ENCODE measurements around the gene CDC45. TPM values are rescaled to one million over a fixed set of nuclear protein-coding genes. Genes with fewer than 3 reads are reported as not detected.

The CDC45 gene
- total and polyA plus RNA-seq, 7 experiments from 2014 or later, result 0.35 to 57.7 (median 0.85) TPM

DNA sequence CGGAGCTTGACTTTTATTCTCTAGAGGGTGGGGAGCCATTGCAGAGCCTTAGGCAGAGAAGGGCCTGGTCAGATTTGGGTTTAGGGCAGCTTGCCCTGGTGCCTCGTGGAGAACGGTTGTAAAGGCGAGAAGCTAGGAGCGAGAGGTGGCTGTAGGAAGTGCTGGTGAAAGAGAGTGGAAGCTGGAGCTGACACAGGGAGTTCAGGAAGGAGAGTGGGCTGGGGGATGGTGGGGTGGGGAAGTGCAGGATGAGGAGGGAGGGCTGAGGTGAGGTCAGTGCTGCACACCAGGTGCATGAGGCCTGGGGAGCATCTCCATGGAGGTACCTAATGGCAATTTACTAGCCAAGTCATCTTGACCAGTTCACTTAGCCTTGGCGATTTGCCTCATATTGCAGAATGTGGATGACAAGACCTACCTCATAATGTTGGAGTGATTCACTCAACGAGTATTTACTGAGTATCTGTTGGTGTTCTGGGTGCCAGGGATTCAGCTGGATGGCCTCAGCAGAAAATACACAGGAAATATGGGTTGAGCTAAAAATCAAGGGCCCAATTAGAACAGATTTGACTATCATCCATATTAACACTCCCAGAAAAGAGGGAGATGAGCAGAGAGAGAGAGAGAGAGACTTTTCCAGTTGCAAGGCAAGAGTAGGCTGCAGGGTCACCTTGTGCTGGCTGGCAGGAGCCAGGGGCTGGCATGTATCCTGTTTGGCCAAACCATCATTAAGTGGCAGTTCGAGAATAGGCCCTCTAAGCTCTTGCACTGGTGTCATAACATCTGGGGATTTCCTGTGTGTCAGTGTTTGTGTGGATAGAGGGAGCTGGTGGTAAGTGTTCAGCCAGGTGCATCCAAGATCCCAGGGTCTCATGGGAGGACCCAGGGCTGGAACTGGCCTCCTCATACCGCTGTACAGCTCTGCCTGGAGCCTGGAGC lies 88.9 kb downstream of the CDC45 start:
- Histone ChIP-seq H3K36me3 (ENCODE audit: control insufficient read depth in 2 of 3, insufficient read depth in 3 of 3, low read length in 3 of 3) (no peaks in the 10 kb centered on the region), H3K27ac (ENCODE audit: low read depth, low read length) (no peak overlapping the region), H3K4me3 (ENCODE audit: low read length) (no peak overlapping the region), H3K27me3 (ENCODE audit: control insufficient read depth in 2 of 2, insufficient read depth in 2 of 2, low read length in 2 of 2) (no peaks in the 10 kb centered on the region), H3K9me3 (ENCODE audit: control insufficient read depth in 2 of 3, low read length in 3 of 3) (no peaks in the 10 kb centered on the region), H3K4me1 (ENCODE audit: control insufficient read depth in 2 of 2, insufficient read depth in 2 of 2, low read length in 2 of 2) (no peaks in the 10 kb centered on the region)
- POLR2A ChIA-PET, result interaction anchor here (0.8 kb wide), 1 partner anchor 29 kb away, joined by 3 read pairs; no protein-coding TSS in a partner anchor
- no peaks in the 10 kb centered on the region for H3K9me3 Mint-ChIP-seq
- CTCF ChIA-PET, result interaction anchor here (1.5 kb wide), 1 partner anchor 90 kb away, joined by 3 read pairs; the partner anchor contains the start of gene UFD1
- ATAC-seq, result no peak
- no peaks in the 10 kb centered on the region for H3K36me3 Mint-ChIP-seq
- DNase-seq, result no peak
- no peak overlapping the region for H3K4me3 Mint-ChIP-seq
- peak overlapping the region in 2 of 9 donors; percentile 2 to 19 for H3K27ac Mint-ChIP-seq
- H3K27me3 Mint-ChIP-seq, result peaks cover 0 to 2% (median 0%) of the 10 kb centered on the region in 5 donors
- H3K4me1 Mint-ChIP-seq, result peaks cover 0 to 22% (median 6%) of the 10 kb centered on the region in 7 donors
- intact Hi-C loops (cut with micrococcal nuclease), result no loop called here

DNA sequence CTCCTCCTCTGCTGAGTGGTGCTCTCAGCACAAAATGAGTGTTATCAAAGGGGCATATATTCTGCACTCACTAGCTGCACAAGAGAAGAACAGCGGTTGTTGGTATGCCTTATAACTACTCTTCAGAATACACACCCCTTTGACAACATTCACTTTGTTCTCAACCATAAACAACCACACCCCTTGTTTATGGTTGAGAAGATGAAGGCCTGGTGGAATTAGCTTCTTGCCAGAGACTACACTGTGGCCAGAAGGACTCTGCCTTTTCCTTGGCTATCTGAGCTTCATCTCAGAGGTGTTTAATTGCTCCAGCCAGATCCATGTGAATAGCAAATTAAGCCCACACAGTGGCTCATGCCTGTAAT lies 89.5 kb downstream of the CDC45 start:
- ATAC-seq, result no peak
- peak overlapping the region in 1 of 9 donors; percentile 19 for H3K27ac Mint-ChIP-seq
- H3K36me3 Mint-ChIP-seq, result no peaks in the 10 kb centered on the region
- Histone ChIP-seq H3K27me3 (ENCODE audit: control insufficient read depth in 2 of 2, insufficient read depth in 2 of 2, low read length in 2 of 2) (no peaks in the 10 kb centered on the region), H3K27ac (ENCODE audit: low read depth, low read length) (no peak overlapping the region), H3K4me3 (ENCODE audit: low read length) (no peak overlapping the region), H3K36me3 (ENCODE audit: control insufficient read depth in 2 of 3, insufficient read depth in 3 of 3, low read length in 3 of 3) (no peaks in the 10 kb centered on the region), H3K4me1 (ENCODE audit: control insufficient read depth in 2 of 2, insufficient read depth in 2 of 2, low read length in 2 of 2) (no peaks in the 10 kb centered on the region), H3K9me3 (ENCODE audit: control insufficient read depth in 2 of 3, low read length in 3 of 3) (no peaks in the 10 kb centered on the region)
- intact Hi-C loops (cut with micrococcal nuclease), result no loop called here
- H3K4me3 Mint-ChIP-seq, result no peak overlapping the region
- H3K4me1 Mint-ChIP-seq, result peaks cover 0 to 22% (median 6%) of the 10 kb centered on the region in 7 donors
- CTCF ChIA-PET, result interaction anchor here (1.5 kb wide), 1 partner anchor 90 kb away, joined by 3 read pairs; the partner anchor contains the start of gene UFD1
- no peaks in the 10 kb centered on the region for H3K9me3 Mint-ChIP-seq
- peaks cover 0 to 2% (median 0%) of the 10 kb centered on the region in 5 donors for H3K27me3 Mint-ChIP-seq
- POLR2A ChIA-PET, result interaction anchor here (0.8 kb wide), 1 partner anchor 28 kb away, joined by 3 read pairs; no protein-coding TSS in a partner anchor
- DNase-seq, result no peak

GRCh38 chr22:19569976-19570375 lies 90.3 kb downstream of the CDC45 start:
- intact Hi-C loops (cut with micrococcal nuclease), result no loop called here
- Histone ChIP-seq H3K36me3 (ENCODE audit: control insufficient read depth in 2 of 3, insufficient read depth in 3 of 3, low read length in 3 of 3) (no peaks in the 10 kb centered on the region), H3K27me3 (ENCODE audit: control insufficient read depth in 2 of 2, insufficient read depth in 2 of 2, low read length in 2 of 2) (no peaks in the 10 kb centered on the region), H3K9me3 (ENCODE audit: control insufficient read depth in 2 of 3, low read length in 3 of 3) (no peaks in the 10 kb centered on the region), H3K4me1 (ENCODE audit: control insufficient read depth in 2 of 2, insufficient read depth in 2 of 2, low read length in 2 of 2) (no peaks in the 10 kb centered on the region), H3K4me3 (ENCODE audit: low read length) (no peak overlapping the region), H3K27ac (ENCODE audit: low read depth, low read length) (no peak overlapping the region)
- no peak overlapping the region for H3K4me3 Mint-ChIP-seq
- peaks cover 0 to 22% (median 6%) of the 10 kb centered on the region in 7 donors for H3K4me1 Mint-ChIP-seq
- peak overlapping the region in 1 of 9 donors; percentile 23 for H3K27ac Mint-ChIP-seq
- H3K27me3 Mint-ChIP-seq, result no peaks in the 10 kb centered on the region
- H3K36me3 Mint-ChIP-seq, result no peaks in the 10 kb centered on the region
- ChIA-PET CTCF (no interaction called here), POLR2A (no interaction called here)
- DNase-seq (no peak), ATAC-seq (no peak)
- H3K9me3 Mint-ChIP-seq, result no peaks in the 10 kb centered on the region

Other genes with a start within 250 kb of the CDC45 start
- gene CLTCL1, start 188.2 kb upstream of the CDC45 start, total RNA-seq, result 1 to 10 TPM in 3 of 5 experiments, under 1 TPM in 2; 0.22 to 3.1 (median 1.4) TPM
- gene CLTCL1, start 188.2 kb upstream of the CDC45 start, polyA plus RNA-seq, result 1 to 10 TPM in 1 of 2 donors, under 1 TPM in 1; 0.95 to 1.2 TPM
- gene HIRA, start 48.2 kb upstream of the CDC45 start, total RNA-seq, result 10 to 100 TPM; 21.2 to 42.3 (median 29.2) TPM
- gene HIRA, start 48.2 kb upstream of the CDC45 start, polyA plus RNA-seq, result 1 to 10 TPM; 2.8 to 4.9 TPM
- gene MRPL40, start 47.4 kb upstream of the CDC45 start, total RNA-seq, result 10 to 100 TPM; 11.5 to 21.2 (median 17.0) TPM
- gene MRPL40, start 47.4 kb upstream of the CDC45 start, polyA plus RNA-seq, result 10 to 100 TPM; 65.3 to 72.1 TPM
- gene C22orf39, start 32.2 kb upstream of the CDC45 start, total RNA-seq, result 10 to 100 TPM; 34.2 to 44.9 (median 36.8) TPM
- gene C22orf39, start 32.2 kb upstream of the CDC45 start, polyA plus RNA-seq, result 10 to 100 TPM; 51.8 to 58.0 TPM
- 10 to 100 TPM; 46.8 to 84.8 (median 66.9) TPM for gene UFD1, start 727 bp upstream of the CDC45 start, total RNA-seq
- gene UFD1, start 727 bp upstream of the CDC45 start, polyA plus RNA-seq, result 10 to 100 TPM; 78.7 to 87.8 TPM
- gene CLDN5, start 44.5 kb downstream of the CDC45 start, total RNA-seq, result 1 to 10 TPM in 2 of 5 experiments, not detected in 3; 1.7 to 2.0 TPM
- gene CLDN5, start 44.5 kb downstream of the CDC45 start, polyA plus RNA-seq, result 10 to 100 TPM in 1 of 2 donors, 1 to 10 TPM in 1; 6.7 to 11.7 TPM
- gene SEPTIN5, start 234.6 kb downstream of the CDC45 start, total RNA-seq, result 1 to 10 TPM in 1 of 5 experiments, under 1 TPM in 2, not detected in 2; 0.22 to 4.2 (median 0.66) TPM
- gene SEPTIN5, start 234.6 kb downstream of the CDC45 start, polyA plus RNA-seq, result under 1 TPM in 1 of 2 donors, not detected in 1; 0.32 TPM
- gene GP1BB, start 243.6 kb downstream of the CDC45 start, total RNA-seq, result 1 to 10 TPM in 1 of 5 experiments, under 1 TPM in 1, not detected in 3; 0.40 to 3.0 TPM
- not detected for gene GP1BB, start 243.6 kb downstream of the CDC45 start, polyA plus RNA-seq